Neuron (in vitro differentiated cells): ENCODE data around the gene CTNNA1.
"Not testable (repeated sequence)": the region's sequence is repeated elsewhere in the genome, so short reads cannot be mapped to it uniquely, and the experiment has no call there.

Source experiments
- H2AFZ ChIP-seq: one replicate; pipeline ENCODE4 v1.6.1; 2013; ENCODE audit warnings: low read depth, mild to moderate bottlenecking, inconsistent platforms, low read length, moderate library complexity
- H3K27me3 ChIP-seq: one replicate; pipeline ENCODE4 v1.6.1; 2013; ENCODE audit warnings: low read length; ENCODE audit not compliant: insufficient read depth
- H3K36me3 ChIP-seq: one replicate; pipeline ENCODE4 v1.6.1; 2013; ENCODE audit warnings: low read length; ENCODE audit not compliant: insufficient read depth
- H3K4me1 ChIP-seq: one replicate; pipeline ENCODE4 v1.6.1; 2013; ENCODE audit warnings: low read length; ENCODE audit not compliant: insufficient read depth
- H3K4me3 ChIP-seq: 2 replicates; pipeline ENCODE4 v1.5.1; 2013; ENCODE audit warnings: mild to moderate bottlenecking, low read length, moderate library complexity
- H3K9me3 ChIP-seq: one replicate; pipeline ENCODE4 v1.6.1; 2013; ENCODE audit warnings: low read length

The CTNNA1 gene

GRCh38 chr5:138914338-138914737 is 161.1 kb downstream of the CTNNA1 start:
- H3K4me3 ChIP-seq, result no peak overlapping the region
- H3K27me3 ChIP-seq, result no peaks in the 10 kb centered on the region
- peaks cover 35% of the 10 kb centered on the region for H3K36me3 ChIP-seq
- H3K4me1 ChIP-seq, result peaks cover 8% of the 10 kb centered on the region
- no peak overlapping the region for H2AFZ ChIP-seq
- H3K9me3 ChIP-seq, result no peaks in the 10 kb centered on the region

- no peak overlapping the region for H3K4me3 ChIP-seq
- peaks cover 10% of the 10 kb centered on the region for H3K4me1 ChIP-seq
- H3K9me3 ChIP-seq, result no peaks in the 10 kb centered on the region
- peaks cover 27% of the 10 kb centered on the region for H3K36me3 ChIP-seq
- H2AFZ ChIP-seq, result no peak overlapping the region
- H3K27me3 ChIP-seq, result no peaks in the 10 kb centered on the region
Measured at GRCh38 chr5:138918686-138919085, 165.5 kb downstream of the CTNNA1 start.

DNA sequence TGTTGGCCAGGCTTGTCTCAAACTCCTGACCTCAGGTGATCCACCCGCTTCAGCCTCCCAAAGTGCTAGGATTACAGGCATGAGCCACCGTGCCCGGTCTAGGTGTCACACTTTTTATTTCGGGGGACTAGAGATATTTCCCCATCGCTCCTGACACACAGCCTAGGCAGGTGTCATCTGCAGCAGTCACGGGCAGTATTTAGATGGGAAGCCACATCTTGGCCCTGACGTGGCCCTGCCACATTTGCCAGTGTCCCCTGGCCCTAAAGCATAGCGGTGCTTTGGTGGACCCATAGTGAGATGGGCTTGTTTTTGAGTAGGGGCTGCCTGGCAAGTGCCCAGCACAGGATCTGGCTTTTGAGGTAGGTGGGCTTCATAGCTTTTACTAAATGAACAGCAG is 167.0 kb downstream of the CTNNA1 start:
- no peaks in the 10 kb centered on the region for H3K9me3 ChIP-seq
- no peaks in the 10 kb centered on the region for H3K27me3 ChIP-seq
- no peak overlapping the region for H2AFZ ChIP-seq
- H3K36me3 ChIP-seq, result peaks cover 31% of the 10 kb centered on the region
- H3K4me1 ChIP-seq, result peaks cover 10% of the 10 kb centered on the region
- no peak overlapping the region for H3K4me3 ChIP-seq

- peaks cover 35% of the 10 kb centered on the region for H3K36me3 ChIP-seq
- H3K4me1 ChIP-seq, H3K4me3 ChIP-seq, H3K9me3 ChIP-seq, H2AFZ ChIP-seq, H3K27me3 ChIP-seq: not testable (repeated sequence)
Measured at GRCh38 chr5:138921362-138921761, 168.1 kb downstream of the CTNNA1 start.

- no peaks in the 10 kb centered on the region for H3K27me3 ChIP-seq
- H3K4me3 ChIP-seq, result no peak overlapping the region
- H3K9me3 ChIP-seq, result no peaks in the 10 kb centered on the region
- H2AFZ ChIP-seq, result no peak overlapping the region
- peaks cover 43% of the 10 kb centered on the region for H3K36me3 ChIP-seq
- H3K4me1 ChIP-seq, result peaks cover 10% of the 10 kb centered on the region
Measured at GRCh38 chr5:138922494-138922893, 169.3 kb downstream of the CTNNA1 start.

DNA sequence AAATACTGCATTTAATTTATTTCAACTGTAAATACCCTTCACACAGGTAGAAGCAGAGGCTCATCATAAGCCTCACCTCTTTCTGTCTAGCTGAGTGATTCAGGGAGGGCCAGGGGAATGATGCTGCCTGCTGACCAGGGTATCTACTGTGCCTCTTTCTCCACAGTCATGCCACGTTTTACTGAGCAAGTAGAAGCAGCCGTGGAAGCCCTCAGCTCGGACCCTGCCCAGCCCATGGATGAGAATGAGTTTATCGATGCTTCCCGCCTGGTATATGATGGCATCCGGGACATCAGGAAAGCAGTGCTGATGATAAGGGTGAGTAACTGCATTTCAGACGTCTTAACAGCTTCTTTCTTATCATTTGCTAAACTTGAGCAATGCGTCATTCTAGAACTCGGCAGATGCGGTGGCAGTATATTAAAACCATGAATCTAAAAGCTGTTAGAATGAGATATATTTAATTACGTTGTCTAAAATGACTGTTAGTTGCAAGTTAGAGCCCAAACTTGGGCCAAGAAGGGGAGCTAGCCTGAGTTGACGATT is 171.9 kb downstream of the CTNNA1 start:
- no peak overlapping the region for H2AFZ ChIP-seq
- H3K9me3 ChIP-seq, result no peaks in the 10 kb centered on the region
- H3K4me3 ChIP-seq, result no peak overlapping the region
- H3K36me3 ChIP-seq, result peaks cover 58% of the 10 kb centered on the region
- no peaks in the 10 kb centered on the region for H3K27me3 ChIP-seq
- H3K4me1 ChIP-seq, result no peaks in the 10 kb centered on the region

- Histone ChIP-seq H2AFZ (no peak overlapping the region), H3K4me3 (no peak overlapping the region), H3K27me3 (no peaks in the 10 kb centered on the region), H3K4me1 (no peaks in the 10 kb centered on the region), H3K36me3 (peaks cover 66% of the 10 kb centered on the region), H3K9me3 (no peaks in the 10 kb centered on the region)
Measured at GRCh38 chr5:138926257-138926656, 173.0 kb downstream of the CTNNA1 start.

GRCh38 chr5:138926688-138927448 is 173.6 kb downstream of the CTNNA1 start:
- Histone ChIP-seq H2AFZ (no peak overlapping the region), H3K27me3 (no peaks in the 10 kb centered on the region), H3K4me3 (no peak overlapping the region), H3K36me3 (peaks cover 72% of the 10 kb centered on the region), H3K4me1 (no peaks in the 10 kb centered on the region), H3K9me3 (no peaks in the 10 kb centered on the region)

DNA sequence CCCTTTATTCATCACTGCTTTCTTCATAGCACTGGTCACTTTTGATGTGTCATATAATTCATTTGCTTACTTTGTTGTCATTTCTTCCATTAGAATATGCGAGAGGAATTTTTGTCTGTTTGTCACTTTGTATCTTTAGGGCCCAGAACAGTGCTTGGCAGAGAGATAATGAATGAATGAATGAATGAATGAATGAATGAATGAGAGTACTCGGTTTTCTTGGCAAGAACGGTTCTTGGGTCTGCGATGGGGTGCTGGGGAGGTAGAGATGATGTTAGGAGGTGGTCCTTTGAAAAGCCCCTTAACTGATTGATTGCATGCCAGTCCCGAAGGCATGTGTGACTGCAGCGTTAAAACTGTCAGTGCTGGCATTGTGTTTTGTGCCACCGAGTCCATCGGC is 174.3 kb downstream of the CTNNA1 start:
- Histone ChIP-seq H3K36me3 (peaks cover 79% of the 10 kb centered on the region), H3K4me1 (no peaks in the 10 kb centered on the region), H3K9me3 (no peaks in the 10 kb centered on the region)

GRCh38 chr5:138927979-138928378 is 174.8 kb downstream of the CTNNA1 start:
- no peak overlapping the region for H2AFZ ChIP-seq
- no peaks in the 10 kb centered on the region for H3K27me3 ChIP-seq
- no peaks in the 10 kb centered on the region for H3K9me3 ChIP-seq
- H3K4me3 ChIP-seq, result no peak overlapping the region
- H3K4me1 ChIP-seq, result no peaks in the 10 kb centered on the region
- peaks cover 83% of the 10 kb centered on the region for H3K36me3 ChIP-seq

More for the DNA sequence above, 174.3 kb downstream of the CTNNA1 start:
- Histone ChIP-seq H3K4me3 (no peak overlapping the region), H2AFZ (no peak overlapping the region), H3K27me3 (no peaks in the 10 kb centered on the region)

- Histone ChIP-seq H2AFZ (no peak overlapping the region), H3K36me3 (peaks cover 96% of the 10 kb centered on the region), H3K4me1 (no peaks in the 10 kb centered on the region), H3K27me3 (no peaks in the 10 kb centered on the region), H3K9me3 (no peaks in the 10 kb centered on the region), H3K4me3 (no peak overlapping the region)
Measured at GRCh38 chr5:138929571-138929955, 176.3 kb downstream of the CTNNA1 start.

GRCh38 chr5:138930371-138931097 is 177.3 kb downstream of the CTNNA1 start:
- Histone ChIP-seq H3K36me3 (peaks cover 96% of the 10 kb centered on the region), H3K9me3 (no peaks in the 10 kb centered on the region), H3K4me3 (no peak overlapping the region), H3K4me1 (no peaks in the 10 kb centered on the region), H3K27me3 (no peaks in the 10 kb centered on the region), H2AFZ (no peak overlapping the region)

DNA sequence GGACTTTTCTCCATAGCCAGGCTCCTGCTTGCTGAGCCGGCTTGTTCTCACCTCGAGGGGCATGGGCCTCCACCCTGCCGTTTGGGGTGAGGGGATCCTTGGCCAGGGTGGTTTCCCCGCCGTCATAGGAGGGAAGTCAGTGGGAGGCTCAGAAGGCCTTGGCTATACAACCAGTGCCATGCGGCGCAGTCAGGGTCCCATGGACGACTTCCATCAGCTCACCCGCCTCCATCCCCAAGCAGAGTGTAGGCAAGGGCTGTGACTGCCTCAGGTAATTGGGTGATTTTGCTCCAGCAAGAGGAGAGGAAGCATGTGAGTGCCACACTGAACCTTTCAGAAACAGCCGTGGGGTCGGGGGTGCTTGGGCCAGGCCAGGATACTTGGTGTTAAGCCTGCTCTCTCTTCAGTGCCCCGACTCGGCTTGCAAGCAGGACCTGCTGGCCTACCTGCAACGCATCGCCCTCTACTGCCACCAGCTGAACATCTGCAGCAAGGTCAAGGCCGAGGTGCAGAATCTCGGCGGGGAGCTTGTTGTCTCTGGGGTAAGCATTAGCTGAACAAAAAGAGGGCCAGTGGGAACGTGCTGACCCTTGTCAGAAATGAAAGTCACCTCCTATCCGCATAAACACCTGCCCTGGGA is 179.1 kb downstream of the CTNNA1 start:
- H3K9me3 ChIP-seq, result no peaks in the 10 kb centered on the region
- H3K36me3 ChIP-seq, result peaks cover 87% of the 10 kb centered on the region
- H2AFZ ChIP-seq, result no peak overlapping the region
- no peaks in the 10 kb centered on the region for H3K27me3 ChIP-seq
- no peak overlapping the region for H3K4me3 ChIP-seq
- H3K4me1 ChIP-seq, result no peaks in the 10 kb centered on the region
